IPS-NIHi7 (cell line): ENCODE results near the gene S1PR5.

Source experiments
- DNase-seq: peaks from one replicate; pipeline ENCODE4 v3.0.0; 2012; ENCODE audit warnings: mixed read lengths; ENCODE audit errors: extremely low spot score

S1PR5 gene

GRCh38 chr19:10467104-10467706 is 50.0 kb downstream of the S1PR5 start:
- peak; percentile 9 for DNase-seq

GRCh38 chr19:10464456-10464855 is 52.8 kb downstream of the S1PR5 start:
- no peak for DNase-seq
